ENCODE measurements around the gene KLHL29.

KLHL29 gene

GRCh38 chr2:23673830-23674679 lies 289.1 kb downstream of the KLHL29 start:
- FAIRE-seq (no peak), DNase-seq (ENCODE audit: low spot score) (peak; percentile 33)

GRCh38 chr2:23675506-23675905 lies 290.5 kb downstream of the KLHL29 start:
- FAIRE-seq: no peak
- no peak for DNase-seq (ENCODE audit: low spot score)

- DNase-seq (ENCODE audit: low spot score) (no peak), FAIRE-seq (no peak)
These were observed 292.9 kb downstream of the KLHL29 start for GRCh38 chr2:23677836-23678235.

GRCh38 chr2:23679044-23679443 lies 294.1 kb downstream of the KLHL29 start:
- FAIRE-seq: no peak
- DNase-seq (ENCODE audit: low spot score): no peak

- DNase-seq (ENCODE audit: low spot score) (no peak), FAIRE-seq (no peak)
These were observed 296.0 kb downstream of the KLHL29 start for GRCh38 chr2:23680951-23681350.

GRCh38 chr2:23681356-23682140 lies 296.6 kb downstream of the KLHL29 start:
- no peak for FAIRE-seq

GRCh38 chr2:23682481-23682880 lies 297.5 kb downstream of the KLHL29 start:
- DNase-seq (ENCODE audit: low spot score) (no peak), FAIRE-seq (no peak)

More at GRCh38 chr2:23681356-23682140, 296.6 kb downstream of the KLHL29 start:
- DNase-seq (ENCODE audit: low spot score): no peak

- DNase-seq (ENCODE audit: low spot score) (no peak), FAIRE-seq (no peak)
These were observed 298.0 kb downstream of the KLHL29 start for GRCh38 chr2:23683001-23683400.

GRCh38 chr2:23684395-23685176 lies 299.6 kb downstream of the KLHL29 start:
- FAIRE-seq (no peak), DNase-seq (ENCODE audit: low spot score) (no peak)

GRCh38 chr2:23685181-23685580 lies 300.2 kb downstream of the KLHL29 start:
- FAIRE-seq: no peak
- DNase-seq (ENCODE audit: low spot score): no peak

GRCh38 chr2:23685706-23686105 lies 300.7 kb downstream of the KLHL29 start:
- DNase-seq (ENCODE audit: low spot score) (no peak), FAIRE-seq (no peak)

- FAIRE-seq: no peak
- no peak for DNase-seq (ENCODE audit: low spot score)
These were observed 301.5 kb downstream of the KLHL29 start for GRCh38 chr2:23686405-23687029.

- no peak for DNase-seq (ENCODE audit: low spot score)
- FAIRE-seq: no peak
These were observed 302.2 kb downstream of the KLHL29 start for GRCh38 chr2:23687214-23687613.

GRCh38 chr2:23687713-23688112 lies 302.7 kb downstream of the KLHL29 start:
- FAIRE-seq: no peak
- no peak for DNase-seq (ENCODE audit: low spot score)

GRCh38 chr2:23688486-23689130 lies 303.6 kb downstream of the KLHL29 start:
- DNase-seq (ENCODE audit: low spot score) (no peak), FAIRE-seq (no peak)

GRCh38 chr2:23689131-23689700 lies 304.2 kb downstream of the KLHL29 start:
- no peak for FAIRE-seq

GRCh38 chr2:23689891-23690290 lies 304.9 kb downstream of the KLHL29 start:
- FAIRE-seq (no peak), DNase-seq (ENCODE audit: low spot score) (no peak)

More at GRCh38 chr2:23689131-23689700, 304.2 kb downstream of the KLHL29 start:
- DNase-seq (ENCODE audit: low spot score): no peak

- FAIRE-seq (peak; percentile 17), DNase-seq (ENCODE audit: low spot score) (no peak)
These were observed 305.6 kb downstream of the KLHL29 start for GRCh38 chr2:23690421-23691105.

GRCh38 chr2:23691106-23691470 lies 306.1 kb downstream of the KLHL29 start:
- FAIRE-seq: no peak
- no peak for DNase-seq (ENCODE audit: low spot score)

GRCh38 chr2:23691565-23691964 lies 306.6 kb downstream of the KLHL29 start:
- DNase-seq (ENCODE audit: low spot score) (no peak), FAIRE-seq (no peak)

All from urothelium cell line (cell line).